Measurements from ENCODE around the gene CYP27B1.

The CYP27B1 gene

GRCh38 chr12:57765003-57765697 is 1.7 kb downstream of the CYP27B1 start:
- FAIRE-seq, result no peak

DNA sequence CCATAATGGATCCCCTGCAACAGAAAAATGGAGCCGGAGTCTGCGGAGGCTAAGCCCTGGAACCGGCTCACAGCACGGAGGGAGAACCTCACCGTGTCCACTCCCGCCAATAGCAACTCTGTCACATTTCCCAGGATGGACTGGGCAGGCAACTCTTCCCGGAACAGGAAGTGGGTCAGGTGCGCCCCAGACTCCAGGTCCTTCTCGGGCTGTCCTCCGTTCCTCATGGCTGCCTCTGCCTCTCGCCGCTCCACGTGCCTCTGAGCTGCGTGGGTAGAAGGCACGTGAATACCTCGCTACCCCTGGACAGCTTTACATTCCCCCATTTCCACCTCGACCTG is 2.2 kb downstream of the CYP27B1 start:
- no peak for FAIRE-seq

DNA sequence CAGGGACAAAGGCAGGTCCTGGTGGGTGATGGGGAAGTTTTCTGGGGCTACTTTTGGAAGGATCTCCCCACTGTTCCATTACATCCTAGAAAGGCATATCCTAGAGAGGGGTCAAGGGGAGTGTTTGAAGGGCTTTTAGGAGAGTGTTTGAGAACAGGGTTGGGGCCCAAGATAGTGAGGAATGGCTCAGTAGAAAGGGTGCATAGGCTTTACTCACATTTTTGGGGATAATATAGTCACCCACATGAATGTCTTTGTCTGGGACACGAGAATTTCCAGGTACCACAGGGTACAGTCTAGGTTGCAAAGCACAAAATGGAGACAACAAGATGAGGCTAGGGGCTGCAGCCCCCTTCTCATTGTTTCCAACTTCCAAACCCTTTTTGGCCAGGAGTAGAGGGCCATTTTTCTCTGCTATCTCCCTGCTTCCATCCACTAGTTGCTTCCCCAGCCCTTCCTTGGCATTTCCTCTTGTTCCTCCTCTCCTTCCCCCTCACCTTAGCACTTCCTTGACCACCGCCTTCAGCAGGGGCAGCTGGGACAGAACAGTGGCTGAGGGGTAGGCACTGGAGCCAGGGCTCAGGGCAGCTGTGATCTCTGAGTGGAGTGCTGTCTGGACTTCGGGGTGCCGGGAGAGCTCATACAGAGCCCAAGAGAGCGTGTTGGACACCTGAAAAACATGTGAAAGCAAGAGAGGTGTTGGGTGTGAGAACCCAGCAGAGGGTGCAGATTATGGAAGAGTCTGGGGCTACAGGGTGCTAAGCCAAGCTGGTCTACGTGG is 2.8 kb downstream of the CYP27B1 start:
- no peak for FAIRE-seq

GRCh38 chr12:57762463-57762862 is 4.4 kb downstream of the CYP27B1 start:
- FAIRE-seq, result no peak

- no peak for FAIRE-seq
Measured at GRCh38 chr12:57761391-57761998, 5.4 kb downstream of the CYP27B1 start.

GRCh38 chr12:57760347-57760982 is 6.4 kb downstream of the CYP27B1 start:
- FAIRE-seq, result no peak

DNA sequence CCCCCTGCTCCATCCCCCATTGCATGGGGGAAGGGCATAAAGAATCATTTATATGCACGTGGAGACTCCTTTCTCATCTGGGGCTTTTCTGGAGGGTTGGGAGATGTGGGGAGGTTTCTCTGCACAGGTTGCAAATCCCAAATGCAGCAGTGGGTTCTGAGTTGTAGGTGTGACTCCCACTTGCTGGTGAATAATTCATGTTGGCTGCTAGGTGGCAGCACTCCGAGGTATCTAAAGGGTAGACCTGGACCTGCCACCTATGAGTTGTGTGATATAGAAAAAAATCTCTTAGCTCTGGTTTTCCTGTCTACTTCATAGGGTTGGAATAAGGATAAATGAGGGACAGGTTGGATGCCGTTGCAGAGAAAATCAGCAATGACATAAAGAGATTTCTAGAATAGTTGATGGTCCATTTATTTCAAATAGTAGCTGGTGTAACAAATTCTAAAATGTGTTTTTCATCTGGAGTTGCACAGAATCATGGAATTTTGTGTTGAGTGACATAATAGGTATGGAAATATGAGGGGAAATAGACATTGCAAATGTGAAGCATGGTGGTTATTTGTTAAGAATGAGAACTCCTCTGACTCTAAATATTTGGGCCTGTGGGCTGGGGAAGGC is 7.4 kb downstream of the CYP27B1 start:
- no peak for FAIRE-seq

- FAIRE-seq, result no peak
Measured at GRCh38 chr12:57758552-57759359, 8.1 kb downstream of the CYP27B1 start.

GRCh38 chr12:57757771-57758170 is 9.1 kb downstream of the CYP27B1 start:
- FAIRE-seq, result no peak

- FAIRE-seq, result no peak
Measured at GRCh38 chr12:57756406-57757341, 10.2 kb downstream of the CYP27B1 start.

GRCh38 chr12:57755454-57756372 is 11.2 kb downstream of the CYP27B1 start:
- FAIRE-seq, result no peak

DNA sequence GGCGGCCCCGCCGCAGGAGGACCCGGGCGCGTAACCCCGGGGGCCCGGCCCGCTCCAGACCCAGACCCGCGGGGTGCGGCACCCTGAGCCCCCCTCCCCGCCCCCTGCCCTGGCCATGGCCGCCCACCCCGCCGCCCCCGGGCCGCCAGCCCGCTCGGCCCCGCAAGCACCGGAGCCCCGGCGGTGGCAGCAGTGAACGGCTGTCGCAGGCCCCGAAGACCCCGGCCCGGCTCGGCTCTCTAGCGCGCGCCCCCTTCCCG is 11.8 kb downstream of the CYP27B1 start:
- no peak for FAIRE-seq

DNA sequence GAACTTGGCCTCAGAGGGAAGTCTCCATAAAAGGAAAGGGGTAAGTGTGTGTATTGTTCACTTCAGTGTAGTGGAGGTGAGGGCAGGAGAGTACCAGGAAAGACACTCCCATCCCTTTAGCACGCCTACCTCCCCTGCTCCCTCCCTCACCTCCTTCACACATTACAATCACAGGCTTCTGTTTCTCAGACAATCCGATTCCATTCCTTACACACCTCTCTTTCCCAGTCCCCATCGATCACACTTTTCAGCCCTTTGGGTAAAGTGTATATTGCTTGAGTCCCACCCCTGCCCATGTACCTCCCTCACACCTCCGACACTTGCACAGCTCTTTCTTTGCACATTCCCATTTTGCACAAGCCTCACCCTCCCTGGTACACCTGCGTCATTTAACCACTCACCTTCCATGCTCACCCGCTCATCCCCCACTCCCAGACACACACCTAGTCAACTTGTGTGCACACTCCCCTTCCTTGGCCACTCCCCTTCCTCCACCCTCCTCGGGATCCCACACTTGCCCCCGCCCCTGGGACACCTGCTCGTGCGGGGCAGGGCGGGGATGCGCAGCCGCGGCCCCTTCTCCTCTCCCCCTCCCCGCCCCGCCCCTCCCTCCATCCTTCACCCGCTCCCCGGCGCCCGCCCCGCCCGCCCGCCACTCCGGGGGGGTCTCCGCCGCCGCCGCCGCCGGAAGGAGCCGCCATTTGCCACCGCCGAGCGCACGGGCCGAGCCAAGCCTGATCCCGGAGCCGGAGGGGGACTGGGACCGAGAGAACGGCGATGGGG is 12.3 kb downstream of the CYP27B1 start, which contains the start of gene MARCHF9:
MARCHF9 (plus strand) TSS at position 693 of the 783 bp plus-strand sequence. CDS start 426 bp downstream, outside the sequence.
- FAIRE-seq, result no peak

DNA sequence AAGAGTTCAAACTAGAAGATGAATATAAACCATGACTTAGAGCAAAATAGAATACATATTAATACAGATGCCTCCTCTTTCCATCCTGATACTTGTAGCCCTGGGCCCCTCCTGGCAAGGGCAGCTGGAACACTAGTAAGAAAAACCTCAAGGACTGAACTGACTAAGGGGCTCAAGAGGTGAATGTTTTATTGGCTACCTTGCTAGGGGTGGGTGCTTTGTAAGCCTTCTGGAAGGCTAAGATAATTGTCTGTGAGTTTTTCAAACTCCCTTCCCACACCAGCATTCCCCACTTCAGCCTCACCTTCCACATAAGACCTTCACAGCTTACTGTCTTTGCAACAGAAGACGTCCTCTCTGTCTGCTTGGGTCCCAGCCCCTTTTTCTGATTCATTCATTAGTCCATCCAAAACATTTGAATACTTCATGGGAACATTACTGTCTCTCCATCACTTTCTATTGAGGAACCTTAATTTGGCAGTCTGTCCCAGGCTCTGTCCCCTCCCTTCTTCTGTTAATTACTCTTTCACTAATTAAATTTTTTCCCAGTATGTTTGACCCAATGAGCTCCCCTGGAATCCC is 13.0 kb downstream of the CYP27B1 start:
- no peak for FAIRE-seq

- no peak for FAIRE-seq
Measured at GRCh38 chr12:57752668-57753000, 14.2 kb downstream of the CYP27B1 start.

- peak; percentile 91 for FAIRE-seq
Measured at GRCh38 chr12:57751788-57752667, 14.8 kb downstream of the CYP27B1 start, which contains the start of gene CDK4. CDK4 (minus strand) TSS chr12:57752310; CDS start chr12:57751717, 593 bp downstream.

- FAIRE-seq, result no peak
Measured at GRCh38 chr12:57751432-57751787, 15.5 kb downstream of the CYP27B1 start.
